Measurements from ENCODE around the gene KIRREL3. TPM values are rescaled to one million over a fixed set of nuclear protein-coding genes. Genes with fewer than 3 reads are reported as not detected.

Gene KIRREL3
- total RNA-seq, 4 donors from 2014 or later = 0.19 TPM; not detected in 3

- Histone ChIP-seq H3K4me1 (no peaks in the 10 kb centered on the region), H3K36me3 (no peaks in the 10 kb centered on the region), H3K27me3 (peaks cover 0 to 33% (median 0%) of the 10 kb centered on the region in 4 donors), H3K9me3 (no peaks in the 10 kb centered on the region), H3K27ac (no peak overlapping the region), H3K4me3 (no peak overlapping the region)
- intact Hi-C loops (cut with DNase I) = no loop called here
- TF ChIP-seq CTCF (IDR thresholded peaks at IDR 0.05) (no peak), POLR2A (IDR thresholded peaks at IDR 0.05) (no peak)
- 58 to 66% methylated on average over 4 of the region's 4 CpGs for WGBS, 2 donors
- DNase-seq = no peak
Measured at GRCh38 chr11:126525702-126526101, 474.9 kb downstream of the KIRREL3 start.

- Histone ChIP-seq H3K27me3 (peaks cover 0 to 37% (median 0%) of the 10 kb centered on the region in 4 donors), H3K4me1 (no peaks in the 10 kb centered on the region), H3K4me3 (no peak overlapping the region), H3K36me3 (no peaks in the 10 kb centered on the region), H3K27ac (no peak overlapping the region), H3K9me3 (no peaks in the 10 kb centered on the region)
- intact Hi-C loops (cut with DNase I) = no loop called here
- no peak for DNase-seq
- no peak for TF ChIP-seq POLR2A (IDR thresholded peaks at IDR 0.05)
- no peak for TF ChIP-seq CTCF (IDR thresholded peaks at IDR 0.05)
- 83 to 86% methylated on average over 9 to 10 of the region's 10 CpGs for WGBS, 2 donors
Measured at GRCh38 chr11:126525216-126525615, 475.4 kb downstream of the KIRREL3 start.

GRCh38 chr11:126523441-126524205 lies 476.9 kb downstream of the KIRREL3 start:
- Histone ChIP-seq H3K4me3 (no peak overlapping the region), H3K9me3 (no peaks in the 10 kb centered on the region), H3K27ac (no peak overlapping the region), H3K27me3 (peaks cover 0 to 45% (median 0%) of the 10 kb centered on the region in 4 donors), H3K4me1 (no peaks in the 10 kb centered on the region), H3K36me3 (no peaks in the 10 kb centered on the region)
- DNase-seq = no peak
- intact Hi-C loops (cut with DNase I) = no loop called here
- TF ChIP-seq CTCF (IDR thresholded peaks at IDR 0.05) (no peak), POLR2A (IDR thresholded peaks at IDR 0.05) (no peak)
- WGBS, 2 donors = 47 to 69% methylated on average over 2 to 4 of the region's 4 CpGs

GRCh38 chr11:126522606-126523005 lies 478.0 kb downstream of the KIRREL3 start:
- peaks cover 0 to 43% (median 0%) of the 10 kb centered on the region in 4 donors for H3K27me3 ChIP-seq
- H3K4me1 ChIP-seq = no peaks in the 10 kb centered on the region
- no peaks in the 10 kb centered on the region for H3K9me3 ChIP-seq
- 71 to 76% methylated on average over 5 to 7 of the region's 7 CpGs for WGBS, 2 donors
- no peak for TF ChIP-seq POLR2A (IDR thresholded peaks at IDR 0.05)
- no peak for TF ChIP-seq CTCF (IDR thresholded peaks at IDR 0.05)
- no peak overlapping the region for H3K27ac ChIP-seq
- no peak for DNase-seq
- no peak overlapping the region for H3K4me3 ChIP-seq
- H3K36me3 ChIP-seq = no peaks in the 10 kb centered on the region
- intact Hi-C loops (cut with DNase I) = no loop called here

- 80 to 83% methylated on average over 4 of the region's 4 CpGs for WGBS, 2 donors
- no peak for TF ChIP-seq POLR2A (IDR thresholded peaks at IDR 0.05)
- TF ChIP-seq CTCF (IDR thresholded peaks at IDR 0.05) = no peak
- Histone ChIP-seq H3K9me3 (no peaks in the 10 kb centered on the region), H3K36me3 (no peaks in the 10 kb centered on the region), H3K27me3 (peaks cover 0 to 39% (median 0%) of the 10 kb centered on the region in 4 donors), H3K27ac (no peak overlapping the region), H3K4me3 (no peak overlapping the region), H3K4me1 (no peaks in the 10 kb centered on the region)
- intact Hi-C loops (cut with DNase I) = no loop called here
- no peak for DNase-seq
Measured at GRCh38 chr11:126522152-126522551, 478.4 kb downstream of the KIRREL3 start.

Data from esophagus squamous epithelium (tissue), 5 donors.